Ascending aorta (tissue), 2 donors: ENCODE results near the gene NME5. TPM values are rescaled to one million over a fixed set of nuclear protein-coding genes. Genes with fewer than 3 reads are reported as not detected.
"Not testable (repeated sequence)": the region's sequence is repeated elsewhere in the genome, so short reads cannot be mapped to it uniquely, and the experiment has no call there.

Experiments used
- DNase-seq, 2 donors: peaks; one replicate each; pipeline ENCODE4 v3.0.0-alpha.2; 2019; ENCODE audit warnings: low spot score in 2 of 2
- H3K27ac ChIP-seq, 2 donors: fragments of 200-600 bp; sonication (generic); one replicate each; pipeline ENCODE4 v1.5.1; 2016 to 2017; ENCODE audit warnings: mild to moderate bottlenecking in 1 of 2
- H3K27me3 ChIP-seq: fragments of 200-600 bp; sonication (generic); one replicate; pipeline ENCODE4 v1.5.1; 2017
- H3K36me3 ChIP-seq, 2 donors: fragments of 200-600 bp; sonication (generic); one replicate each; pipeline ENCODE4 v1.5.1; 2016
- H3K4me1 ChIP-seq, 2 donors: fragments of 200-600 bp; sonication (generic); one replicate each; pipeline ENCODE4 v1.5.1; 2016 to 2017; ENCODE audit warnings: mild to moderate bottlenecking in 1 of 2
- H3K4me3 ChIP-seq, 2 donors: fragments of 200-600 bp; sonication (generic); one replicate each; pipeline ENCODE4 v1.5.1; 2016 to 2017; ENCODE audit warnings: mild to moderate bottlenecking in 1 of 2
- H3K9me3 ChIP-seq, 2 donors: fragments of 200-600 bp; sonication (generic); one replicate each; pipeline ENCODE4 v1.5.1; 2016
- CTCF ChIP-seq, 3 experiments: fragments of 200-600 bp in 2 of 3; fragments of 450-650 bp in 1 of 3; sonication (generic) in 2 of 3; IDR thresholded peaks; one replicate each; pipeline ENCODE4 v1.5.1; 2016 to 2019; ENCODE audit warnings: antibody characterized with exemption in 3 of 3, mild to moderate bottlenecking in 1 of 3, moderate library complexity in 1 of 3
- intact Hi-C: fragments of 100-400 bp; cut with DNase I; formaldehyde crosslinking; loops from one replicate; pipeline ENCODE4 v1.15.1; 2023
- total RNA-seq: library from RNA; depleted of rRNA; stranded (reverse); fragments of >200 nt; gene quantifications from one replicate; pipeline ENCODE4 v1.1.0, GENCODE V29; 2016

The NME5 gene
- total RNA-seq, 1 donor from 2014 or later: not detected

- Histone ChIP-seq H3K9me3 (no peaks in the 10 kb centered on the region), H3K4me3 (no peak overlapping the region), H3K4me1 (no peaks in the 10 kb centered on the region), H3K27ac (no peak overlapping the region), H3K27me3 (no peaks in the 10 kb centered on the region), H3K36me3 (no peaks in the 10 kb centered on the region)
- TF ChIP-seq CTCF (IDR thresholded peaks at IDR 0.05): no peak
- intact Hi-C loops: no loop called here
- no peak for DNase-seq
These were observed 10.3 kb upstream of the NME5 start for GRCh38 chr5:138149530-138149929.

GRCh38 chr5:138148811-138149210, 9.6 kb upstream of the NME5 start:
- H3K27ac ChIP-seq: no peak overlapping the region
- H3K4me3 ChIP-seq: no peak overlapping the region
- H3K4me1 ChIP-seq: no peaks in the 10 kb centered on the region
- intact Hi-C loops: no loop called here
- no peaks in the 10 kb centered on the region for H3K27me3 ChIP-seq
- no peak for DNase-seq
- no peaks in the 10 kb centered on the region for H3K36me3 ChIP-seq
- H3K9me3 ChIP-seq: no peaks in the 10 kb centered on the region
- no peak for TF ChIP-seq CTCF (IDR thresholded peaks at IDR 0.05)

- H3K4me3 ChIP-seq, H3K36me3 ChIP-seq, H3K27ac ChIP-seq, DNase-seq, H3K4me1 ChIP-seq, H3K9me3 ChIP-seq, H3K27me3 ChIP-seq, intact Hi-C loops: not testable (repeated sequence)
These were observed 4.3 kb upstream of the NME5 start for GRCh38 chr5:138143578-138143977.

GRCh38 chr5:138141734-138142133, 2.5 kb upstream of the NME5 start:
- DNase-seq: no peak
- Histone ChIP-seq H3K4me3 (no peak overlapping the region), H3K27ac (no peak overlapping the region), H3K9me3 (no peaks in the 10 kb centered on the region), H3K4me1 (no peaks in the 10 kb centered on the region), H3K27me3 (no peaks in the 10 kb centered on the region), H3K36me3 (no peaks in the 10 kb centered on the region)
- intact Hi-C loops: no loop called here
- TF ChIP-seq CTCF (IDR thresholded peaks at IDR 0.05): no peak

GRCh38 chr5:138140268-138140667, 1.0 kb upstream of the NME5 start:
- Histone ChIP-seq H3K4me1 (no peaks in the 10 kb centered on the region), H3K27me3 (no peaks in the 10 kb centered on the region), H3K4me3 (no peak overlapping the region), H3K27ac (no peak overlapping the region), H3K9me3 (no peaks in the 10 kb centered on the region), H3K36me3 (no peaks in the 10 kb centered on the region)
- no peak for TF ChIP-seq CTCF (IDR thresholded peaks at IDR 0.05)
- intact Hi-C loops: no loop called here
- DNase-seq: no peak

- no peaks in the 10 kb centered on the region for H3K36me3 ChIP-seq
- H3K27ac ChIP-seq: no peak overlapping the region
- H3K4me3 ChIP-seq: peak overlapping the region; percentile 57 to 73
- DNase-seq: no peak
- H3K27me3 ChIP-seq: no peaks in the 10 kb centered on the region
- no peaks in the 10 kb centered on the region for H3K9me3 ChIP-seq
- intact Hi-C loops: loop anchor here (10.0 kb wide), 1 partner anchor 515 kb away; no protein-coding TSS in a partner anchor
- no peak for TF ChIP-seq CTCF (IDR thresholded peaks at IDR 0.05)
- no peaks in the 10 kb centered on the region for H3K4me1 ChIP-seq
These were observed 508 bp upstream of the NME5 start for GRCh38 chr5:138139781-138140090.
